ENCODE measurements around the gene ANKLE1.

- no peak for TF ChIP-seq EP300 (IDR thresholded peaks at IDR 0.05)
- TF ChIP-seq, protein P1, sequence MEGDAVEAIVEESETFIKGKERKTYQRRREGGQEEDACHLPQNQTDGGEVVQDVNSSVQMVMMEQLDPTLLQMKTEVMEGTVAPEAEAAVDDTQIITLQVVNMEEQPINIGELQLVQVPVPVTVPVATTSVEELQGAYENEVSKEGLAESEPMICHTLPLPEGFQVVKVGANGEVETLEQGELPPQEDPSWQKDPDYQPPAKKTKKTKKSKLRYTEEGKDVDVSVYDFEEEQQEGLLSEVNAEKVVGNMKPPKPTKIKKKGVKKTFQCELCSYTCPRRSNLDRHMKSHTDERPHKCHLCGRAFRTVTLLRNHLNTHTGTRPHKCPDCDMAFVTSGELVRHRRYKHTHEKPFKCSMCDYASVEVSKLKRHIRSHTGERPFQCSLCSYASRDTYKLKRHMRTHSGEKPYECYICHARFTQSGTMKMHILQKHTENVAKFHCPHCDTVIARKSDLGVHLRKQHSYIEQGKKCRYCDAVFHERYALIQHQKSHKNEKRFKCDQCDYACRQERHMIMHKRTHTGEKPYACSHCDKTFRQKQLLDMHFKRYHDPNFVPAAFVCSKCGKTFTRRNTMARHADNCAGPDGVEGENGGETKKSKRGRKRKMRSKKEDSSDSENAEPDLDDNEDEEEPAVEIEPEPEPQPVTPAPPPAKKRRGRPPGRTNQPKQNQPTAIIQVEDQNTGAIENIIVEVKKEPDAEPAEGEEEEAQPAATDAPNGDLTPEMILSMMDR (IDR thresholded peaks at IDR 0.05) = no peak
- no peak for TF ChIP-seq POLR2A (IDR thresholded peaks at IDR 0.05)
These were observed 41.5 kb upstream of the ANKLE1 start for GRCh38 chr19:17240062-17240752.

Measured in tibial nerve (tissue), 4 donors.